Regular cardiac myocyte (primary cell): ENCODE measurements around the gene TAOK3. TPM values are rescaled to one million over a fixed set of nuclear protein-coding genes. Genes with fewer than 3 reads are reported as not detected.

Source experiments
- total RNA-seq: library from RNA; depleted of rRNA; stranded (reverse); fragments of >200 nt; gene quantifications from 2 replicates; pipeline ENCODE4 v1.2.3, GENCODE V29; 2014

TAOK3 gene
- 44.8 and 45.4 TPM in 2 replicates for total RNA-seq

GRCh38 chr12:118372541-118373495, at the start of gene TAOK3:
Gene TAOK3 (minus strand): TSS chr12:118372907. CDS start chr12:118255567, 117,340 bp downstream.

GRCh38 chr12:118376089-118377020, 3.6 kb upstream of the TAOK3 start, which contains the start of gene SUDS3:
Gene SUDS3 (plus strand): TSS chr12:118376555. CDS start chr12:118376692, 137 bp downstream.

DNA sequence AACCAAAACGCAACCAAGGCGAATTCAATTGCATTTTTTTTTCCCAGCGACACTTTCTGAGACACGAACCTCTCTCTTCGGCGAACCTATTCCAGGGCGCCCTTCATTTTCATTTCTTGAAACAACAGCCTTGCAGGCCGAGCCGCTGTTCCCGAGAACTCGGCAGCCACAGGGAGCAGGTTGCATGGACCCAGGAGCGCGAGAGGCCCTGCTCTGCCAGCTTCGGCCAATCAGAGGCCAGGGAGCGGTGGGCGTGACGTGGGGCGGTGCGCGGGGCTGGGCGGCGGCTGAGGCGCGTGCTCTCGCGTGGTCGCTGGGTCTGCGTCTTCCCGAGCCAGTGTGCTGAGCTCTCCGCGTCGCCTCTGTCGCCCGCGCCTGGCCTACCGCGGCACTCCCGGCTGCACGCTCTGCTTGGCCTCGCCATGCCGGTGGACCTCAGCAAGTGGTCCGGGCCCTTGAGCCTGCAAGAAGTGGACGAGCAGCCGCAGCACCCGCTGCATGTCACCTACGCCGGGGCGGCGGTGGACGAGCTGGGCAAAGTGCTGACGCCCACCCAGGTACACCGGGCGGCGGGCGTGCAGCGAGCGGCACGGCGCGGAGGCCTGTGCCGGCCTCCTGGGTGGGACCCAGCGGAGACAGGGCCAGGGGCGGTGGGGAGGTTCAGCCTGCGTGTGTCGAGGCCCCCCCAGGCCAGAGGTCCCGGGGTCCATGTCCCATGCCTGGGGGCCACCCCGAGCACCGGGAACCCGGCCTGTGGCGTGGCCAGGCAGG, 236.7 kb downstream of the TAOK3 start, which contains the start of gene PEBP1:
TSS of gene PEBP1 (plus strand) at position 337 of the 771 bp plus-strand sequence. CDS start at position 423, 86 bp downstream.

DNA sequence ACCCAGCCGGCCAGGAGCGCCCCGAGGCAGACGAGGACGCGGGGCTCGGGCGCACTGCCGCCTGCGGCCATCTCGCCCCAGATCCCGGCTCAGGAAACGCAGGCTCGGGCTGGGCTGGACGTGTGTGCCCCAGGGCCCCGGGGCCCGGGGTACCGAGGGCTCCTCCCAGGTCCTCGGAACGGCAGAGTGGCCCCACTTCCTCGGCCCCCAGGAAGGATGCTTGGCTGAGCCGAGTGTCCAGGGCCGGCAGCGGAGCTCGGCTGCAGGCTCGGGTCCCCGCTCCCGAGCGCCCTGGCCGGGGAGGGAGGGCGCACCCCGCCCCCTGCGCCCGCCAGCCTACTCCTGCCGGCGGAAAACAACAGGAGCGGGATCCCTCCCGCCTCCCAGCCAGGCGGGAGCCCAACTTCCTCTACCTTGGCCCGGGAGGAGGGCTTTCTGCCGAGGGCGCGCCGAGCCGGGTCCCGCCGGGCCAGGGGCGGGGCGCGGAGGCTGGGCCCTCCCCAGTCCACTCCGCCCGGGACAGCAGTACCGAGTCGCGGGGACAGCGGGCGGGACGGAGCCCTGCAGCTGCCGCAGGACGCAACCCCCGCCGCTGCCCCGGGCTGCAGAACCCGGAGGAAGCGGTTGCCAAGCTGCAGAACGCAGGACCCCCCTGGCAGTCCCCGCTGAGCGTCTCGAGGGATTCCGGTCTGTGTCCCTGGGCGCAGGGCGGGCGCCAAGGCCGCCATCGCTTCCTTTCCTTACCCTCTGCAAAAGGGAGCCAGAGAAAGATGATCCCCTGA, 268.9 kb downstream of the TAOK3 start, which contains the start of gene VSIG10:
TSS of gene VSIG10 (minus strand) at position 411 of the 782 bp plus-strand sequence. CDS start at position 71, 340 bp downstream.

Other genes starting within 250 kb of the TAOK3 start
- gene PEBP1, start 236.8 kb downstream of the TAOK3 start, total RNA-seq, result 169 and 198 TPM in 2 replicates
- 34.1 and 41.8 TPM in 2 replicates for gene SUDS3, start 3.6 kb upstream of the TAOK3 start, total RNA-seq